SKM-1 (cell line): ENCODE data around the gene SLC26A2.
A peak's percentile ranks its signal among the peaks of the same experiment; 100 is the strongest.
"Not testable (repeated sequence)": the region's sequence is repeated elsewhere in the genome, so short reads cannot be mapped to it uniquely, and the experiment has no call there.

Experiments used
- DNase-seq: peaks from one replicate; lab custom pipeline; 2025; ENCODE audit not compliant: unreplicated experiment; lab: John Stamatoyannopoulos, UW

The SLC26A2 gene

DNA sequence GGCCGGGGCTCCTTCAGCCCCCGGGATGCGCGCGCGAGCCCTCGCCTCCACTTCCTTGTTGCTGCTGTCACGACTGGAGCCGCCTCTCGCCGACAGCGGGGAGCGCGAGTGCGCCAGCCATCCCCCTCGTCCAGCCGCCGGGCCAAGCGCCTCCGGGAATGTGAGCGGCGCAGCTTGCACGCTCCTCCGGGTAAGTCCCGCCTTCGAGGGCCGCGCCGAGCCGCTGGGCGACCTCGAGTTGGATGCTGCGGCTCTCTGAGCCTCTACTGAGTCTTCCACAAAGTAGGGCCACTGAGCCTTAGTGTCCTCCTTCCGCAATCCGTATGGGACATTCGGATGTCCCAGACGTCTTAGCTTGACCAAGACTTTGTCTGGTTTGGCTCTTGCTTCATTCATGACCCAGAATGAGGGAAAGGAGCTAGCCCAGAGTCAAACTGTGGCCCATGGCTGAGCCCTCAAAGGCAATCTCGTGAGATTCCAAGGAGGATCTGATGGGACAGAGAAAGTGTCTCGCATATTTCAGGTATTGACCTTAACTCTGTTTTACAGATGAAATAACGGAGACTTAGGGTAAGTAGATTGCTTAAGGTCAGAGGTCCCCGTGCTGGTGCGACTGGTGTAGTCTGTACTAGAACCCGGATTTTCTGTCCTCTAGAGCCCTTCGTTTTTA is 40.6 kb downstream of the SLC26A2 start:
- DNase-seq: peak; percentile 37

DNA sequence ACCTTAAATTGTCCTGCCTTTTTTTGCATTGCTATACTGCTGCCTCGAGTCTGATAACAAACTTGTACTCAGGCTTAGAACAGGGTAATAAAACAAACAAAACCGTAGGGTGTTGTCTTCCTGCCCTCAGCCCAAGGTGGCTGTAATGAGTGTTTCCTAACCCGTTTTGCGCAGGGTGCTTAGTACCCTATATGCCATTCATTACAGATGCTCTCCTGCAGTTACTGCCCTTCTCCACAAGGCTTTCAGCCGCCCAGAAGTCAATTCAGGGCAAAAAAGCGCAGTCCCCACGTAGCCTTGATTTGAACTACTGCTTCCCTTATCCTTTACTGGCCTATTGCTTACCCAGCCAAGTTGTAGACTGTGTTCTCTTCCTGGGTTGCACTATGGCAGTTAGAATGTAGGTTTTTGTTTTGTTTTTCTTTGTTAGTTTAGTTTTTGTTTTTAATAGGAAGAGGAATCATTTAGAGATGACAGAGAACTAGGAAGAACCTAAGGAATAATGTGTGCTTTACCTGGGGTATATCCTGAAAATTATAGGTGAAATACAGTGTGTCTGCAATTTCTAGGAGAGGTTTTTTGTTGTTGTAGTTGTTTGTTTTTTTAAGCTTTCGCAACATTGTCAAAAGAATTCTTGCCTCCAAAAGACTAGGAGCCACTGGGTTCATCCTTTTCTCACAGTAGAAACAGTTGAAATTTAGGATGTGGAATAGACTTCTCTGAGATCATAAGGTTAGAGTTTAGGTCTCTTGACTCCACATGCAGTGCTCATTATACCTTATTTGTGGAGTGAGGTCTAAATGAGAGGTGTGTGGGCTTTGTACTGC is 41.3 kb downstream of the SLC26A2 start:
- DNase-seq: peak; percentile 59

DNA sequence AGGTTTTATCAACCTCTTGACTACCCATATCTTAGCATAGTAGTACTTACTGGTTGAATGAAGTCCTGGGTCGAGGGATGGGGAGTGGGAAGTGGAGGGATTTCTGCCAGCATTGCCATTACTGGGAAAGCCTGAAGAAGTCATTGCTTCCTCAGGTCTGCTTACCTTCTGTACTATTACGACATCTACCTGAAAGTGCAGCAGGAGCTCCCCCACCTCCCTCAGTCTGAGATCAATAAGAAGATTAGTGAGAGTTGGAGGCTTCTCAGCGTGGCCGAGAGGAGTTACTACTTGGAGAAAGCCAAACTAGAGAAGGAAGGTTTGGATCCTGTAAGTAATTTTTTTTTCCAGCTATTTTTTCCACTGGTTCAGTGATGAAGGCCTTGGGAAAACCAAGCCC is 45.8 kb downstream of the SLC26A2 start:
- DNase-seq: no peak

DNA sequence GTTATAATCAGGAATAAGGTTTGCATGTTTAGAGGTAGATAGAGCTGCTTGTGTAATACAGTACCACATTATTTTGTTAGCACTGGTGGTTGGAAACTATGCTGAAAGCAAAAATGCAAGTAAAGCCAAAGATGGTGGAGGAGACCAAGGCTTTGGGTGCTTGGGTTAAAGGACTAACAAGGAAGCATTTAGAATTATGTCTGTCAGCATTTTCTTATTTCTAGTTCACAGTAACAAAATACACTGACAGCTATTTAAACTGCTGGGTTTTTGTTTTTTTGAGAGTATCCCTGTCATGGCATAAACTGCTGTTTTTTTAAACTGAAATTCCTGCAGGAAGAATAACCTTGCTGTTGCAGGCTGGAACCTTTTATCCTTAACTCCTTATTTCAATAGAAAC is 46.5 kb downstream of the SLC26A2 start:
- no peak for DNase-seq

DNA sequence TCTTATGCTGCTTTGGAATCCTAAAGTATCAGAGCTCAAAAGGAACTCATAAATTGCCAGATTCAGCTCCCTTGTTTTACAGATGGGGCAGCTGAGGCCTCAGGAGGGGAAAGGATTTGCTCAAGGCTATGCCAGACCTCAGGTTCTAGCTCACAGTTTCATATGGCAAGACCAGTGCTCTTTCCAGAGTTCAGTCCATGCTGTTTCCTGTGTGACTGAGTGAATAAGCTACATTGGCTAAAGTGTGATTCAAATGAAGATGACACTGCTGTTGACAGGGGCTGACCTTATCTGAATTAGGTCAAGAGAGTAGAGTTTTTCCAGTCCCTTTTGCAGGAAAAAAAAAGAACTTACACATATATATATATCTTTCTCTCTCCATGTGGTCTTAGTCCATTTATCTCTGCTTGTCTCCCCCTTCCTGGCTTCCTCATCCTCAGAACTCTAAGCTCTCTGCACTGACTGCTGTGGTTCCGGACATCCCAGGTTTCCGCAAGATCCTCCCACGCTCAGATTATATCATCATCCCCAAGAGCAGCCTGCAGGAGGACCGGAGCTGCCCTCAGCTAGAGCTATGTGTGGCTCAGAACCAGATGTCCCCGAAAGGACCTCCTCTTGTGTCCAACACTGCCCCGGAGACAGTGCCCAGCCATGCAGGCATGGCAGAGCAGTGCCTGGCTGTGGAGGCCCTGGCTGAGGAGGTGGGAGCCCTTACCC is 49.3 kb downstream of the SLC26A2 start:
- DNase-seq: no peak

DNA sequence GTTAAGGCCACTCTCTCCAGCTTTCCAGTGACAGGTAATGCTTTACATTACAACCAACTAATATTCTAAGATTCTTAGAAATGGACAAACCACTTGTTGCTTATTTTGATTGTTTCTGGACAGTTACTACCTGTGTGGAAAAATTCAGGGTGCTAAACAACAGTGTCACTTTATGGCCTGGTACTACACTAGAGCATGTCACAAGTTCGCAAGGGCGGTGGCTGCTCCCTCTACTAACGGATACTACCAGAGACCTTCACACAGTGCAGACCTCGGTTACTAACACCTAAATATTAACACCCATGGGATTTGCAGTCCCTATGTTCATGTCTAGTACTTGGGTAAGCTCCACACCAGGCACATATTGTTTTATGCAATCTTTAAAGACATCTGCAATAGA is 53.4 kb downstream of the SLC26A2 start:
- DNase-seq: no peak

DNA sequence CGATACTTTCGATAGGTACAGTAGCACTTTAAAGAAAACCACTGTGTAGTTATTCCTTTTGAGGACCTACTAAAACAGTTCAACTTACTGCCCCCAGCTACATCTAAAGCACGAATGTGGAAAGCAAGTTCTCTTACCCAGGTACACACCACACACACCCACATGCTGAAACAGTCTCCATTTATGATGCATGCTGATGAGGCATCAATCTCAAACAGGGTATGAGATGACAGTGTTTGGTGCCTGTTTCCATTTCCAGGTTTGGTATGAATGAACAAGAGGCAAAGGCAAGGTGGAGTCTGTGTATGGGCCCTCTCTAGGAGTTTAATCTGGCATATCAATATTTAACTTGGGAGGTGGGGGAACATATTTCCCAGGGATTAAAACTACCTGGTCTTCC is 53.9 kb downstream of the SLC26A2 start:
- DNase-seq: no peak

DNA sequence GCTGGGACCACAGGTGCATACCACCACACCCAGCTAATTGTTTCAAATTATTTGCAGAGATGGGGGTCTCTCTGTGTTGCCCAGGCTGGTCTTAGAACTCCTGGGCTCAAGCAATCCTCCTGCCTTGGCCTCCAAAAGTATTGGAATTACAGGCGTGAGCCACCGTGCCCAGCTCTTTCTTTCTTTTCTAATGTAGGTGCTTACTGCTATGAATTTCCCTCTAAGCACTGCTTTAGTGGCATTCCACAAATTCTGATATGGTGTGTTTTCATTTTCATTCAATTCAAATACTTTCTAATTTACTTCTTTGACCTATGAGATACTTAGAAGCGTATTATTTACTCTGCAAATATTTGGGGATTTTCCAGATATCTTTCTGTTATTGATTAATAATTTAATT is 54.9 kb downstream of the SLC26A2 start:
- no peak for DNase-seq

DNA sequence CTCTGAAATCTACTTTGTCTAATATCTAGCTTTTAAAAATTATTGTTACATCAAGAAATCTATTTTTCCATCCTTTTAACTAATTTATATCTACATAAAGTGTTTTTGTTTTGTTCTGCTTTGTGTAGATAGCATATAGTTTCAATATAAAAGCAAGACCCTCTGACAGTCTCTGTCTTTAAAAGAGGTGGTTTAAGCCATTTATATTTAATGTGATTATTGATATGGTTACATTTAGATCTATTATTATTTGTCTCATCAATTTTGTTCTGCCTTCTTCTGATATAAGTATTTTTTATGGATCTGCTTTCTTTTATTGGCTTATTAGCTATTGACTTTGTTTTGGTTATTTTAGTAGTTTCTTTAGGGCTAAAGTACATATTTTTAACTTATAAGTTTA is 56.0 kb downstream of the SLC26A2 start:
- no peak for DNase-seq

DNA sequence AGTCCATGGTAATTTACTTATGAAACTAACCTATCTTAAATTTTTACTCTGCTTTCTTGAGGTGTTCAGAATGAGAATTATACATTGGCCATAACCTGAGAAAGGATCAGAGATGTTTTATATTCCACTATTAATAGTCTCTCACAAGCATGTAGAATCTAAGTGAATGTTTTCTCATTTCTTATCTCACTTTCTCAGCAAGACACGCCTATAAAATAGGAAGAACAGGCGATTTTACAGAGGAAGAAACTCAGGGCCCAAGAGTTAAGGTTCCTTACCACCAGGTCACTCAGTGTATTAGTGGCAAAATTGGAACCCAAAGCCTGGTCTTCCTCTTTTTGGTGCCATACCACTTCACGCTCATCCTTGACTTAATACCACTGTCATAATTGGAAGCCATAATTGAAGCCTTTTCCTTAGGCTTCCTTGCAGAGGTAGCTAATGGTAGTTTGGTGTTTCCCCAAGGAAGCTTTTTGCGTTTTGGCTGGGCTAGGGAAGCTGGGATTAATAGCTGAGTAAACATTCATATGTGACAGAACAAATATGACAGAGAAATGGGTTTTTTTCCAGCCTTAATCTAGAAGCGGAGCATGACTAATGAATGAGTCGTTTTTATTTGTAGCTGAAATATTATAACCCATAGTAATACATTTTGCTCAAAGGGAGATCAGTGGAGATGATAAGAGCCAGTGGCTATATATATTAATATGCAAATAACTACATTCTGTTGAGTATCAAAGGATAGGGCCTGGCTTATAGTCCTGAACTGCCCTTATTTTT is 56.9 kb downstream of the SLC26A2 start:
- no peak for DNase-seq

DNA sequence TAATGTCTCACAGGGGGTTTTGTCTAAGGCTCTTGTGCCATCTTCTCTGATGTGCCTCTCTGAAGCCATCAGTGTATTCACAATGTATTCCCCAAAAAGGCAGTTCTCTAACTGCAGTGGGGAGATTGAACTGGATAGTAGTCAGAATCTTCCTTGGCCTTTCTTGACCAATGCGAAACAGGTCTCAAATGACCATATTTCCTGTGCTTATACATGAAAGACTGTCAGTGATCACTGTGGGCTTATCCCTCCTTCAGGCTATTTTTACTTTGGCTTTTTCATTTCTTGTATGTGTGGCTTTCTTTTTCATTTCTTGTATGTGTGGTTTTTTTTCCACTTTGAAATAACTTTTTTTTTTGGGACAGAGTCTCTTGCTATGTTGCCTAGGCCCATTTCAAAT is 59.7 kb downstream of the SLC26A2 start:
- no peak for DNase-seq

DNA sequence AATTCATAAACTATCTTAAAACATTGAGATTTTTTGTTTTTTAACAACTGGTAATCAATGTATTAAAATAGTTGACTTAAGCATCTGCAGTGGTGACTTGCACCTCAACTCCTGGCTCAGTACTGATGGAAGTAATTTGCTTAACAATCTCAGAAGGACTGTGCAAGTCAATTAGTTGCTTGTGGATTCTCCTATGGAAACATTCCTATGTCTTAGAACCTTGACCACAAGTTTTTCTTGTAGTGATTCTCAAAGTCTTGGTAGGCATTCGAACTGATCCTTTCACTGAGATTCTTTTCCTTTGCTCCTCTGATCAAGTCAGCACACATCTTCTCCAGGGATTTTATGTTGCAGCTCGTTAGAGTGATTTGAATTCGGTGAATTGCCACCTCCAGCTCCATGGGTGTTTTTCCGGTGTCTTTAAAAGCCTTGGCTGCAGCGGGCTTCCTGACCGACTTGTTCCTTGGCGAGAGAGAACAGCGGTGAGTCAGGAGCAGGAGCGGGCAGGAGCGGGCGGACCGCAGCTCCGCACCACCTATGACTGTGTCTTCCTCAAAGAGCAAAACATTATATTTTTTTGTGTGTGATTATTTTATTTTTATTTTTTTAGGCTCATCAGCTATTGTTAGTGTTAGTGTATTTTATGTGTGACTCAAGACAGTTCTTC is 61.1 kb downstream of the SLC26A2 start:
- DNase-seq: no peak

DNA sequence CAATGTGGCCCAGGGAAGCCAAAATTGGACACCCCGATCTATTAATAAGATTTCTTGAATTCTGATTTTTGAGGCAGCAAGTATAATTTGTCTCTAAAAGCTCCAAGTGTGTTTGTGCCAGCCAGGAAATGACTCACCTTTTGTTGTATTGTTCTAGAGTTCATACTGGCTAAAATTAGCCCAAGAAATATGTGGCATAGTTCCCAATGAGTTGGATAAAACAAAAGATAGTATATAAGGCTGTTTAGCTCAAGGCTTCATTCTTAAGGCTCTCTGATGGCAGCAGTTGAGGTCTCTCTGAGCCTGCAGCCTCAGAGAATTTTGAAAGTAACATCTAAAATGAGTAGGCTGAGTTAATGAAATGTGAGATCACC is 61.6 kb downstream of the SLC26A2 start:
- DNase-seq: no peak

DNA sequence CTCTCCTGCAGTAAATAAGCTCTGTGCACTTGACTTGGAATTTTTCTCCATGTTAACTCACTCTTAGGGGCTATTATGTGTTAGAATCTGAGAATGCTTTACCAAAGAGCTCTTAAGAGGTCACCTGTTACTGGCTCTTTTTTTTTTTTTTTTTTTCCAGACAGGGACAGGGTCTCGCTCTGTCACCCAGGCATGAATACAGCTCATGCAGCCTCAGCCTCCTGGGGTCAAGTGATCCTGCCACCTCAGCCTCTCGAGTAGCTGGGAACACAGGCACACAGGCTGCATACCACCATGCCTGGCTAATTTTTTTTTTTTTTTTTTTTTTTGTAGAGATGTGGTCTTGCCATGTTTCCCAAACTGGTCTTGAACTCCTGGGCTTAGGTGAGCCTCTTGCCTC is 62.1 kb downstream of the SLC26A2 start:
- DNase-seq: no peak

DNA sequence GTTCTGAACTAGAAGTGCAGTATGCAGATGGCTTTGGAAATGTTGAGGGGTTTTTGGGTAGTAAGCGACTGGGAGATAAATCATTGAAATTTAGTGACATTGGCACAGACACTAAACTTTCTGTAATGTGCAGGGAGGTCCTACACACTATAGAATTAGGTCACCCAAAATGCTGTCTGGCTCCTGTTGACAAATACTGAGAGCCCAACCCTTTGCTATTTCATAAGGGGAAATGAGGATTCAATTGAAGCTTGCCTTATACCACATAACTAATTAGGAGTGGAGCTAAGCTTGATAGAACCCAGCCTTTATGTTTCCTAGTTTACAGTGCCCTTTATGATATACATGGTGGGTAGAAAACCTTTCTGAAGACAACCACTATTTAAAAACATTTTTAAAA is 62.6 kb downstream of the SLC26A2 start:
- no peak for DNase-seq

DNA sequence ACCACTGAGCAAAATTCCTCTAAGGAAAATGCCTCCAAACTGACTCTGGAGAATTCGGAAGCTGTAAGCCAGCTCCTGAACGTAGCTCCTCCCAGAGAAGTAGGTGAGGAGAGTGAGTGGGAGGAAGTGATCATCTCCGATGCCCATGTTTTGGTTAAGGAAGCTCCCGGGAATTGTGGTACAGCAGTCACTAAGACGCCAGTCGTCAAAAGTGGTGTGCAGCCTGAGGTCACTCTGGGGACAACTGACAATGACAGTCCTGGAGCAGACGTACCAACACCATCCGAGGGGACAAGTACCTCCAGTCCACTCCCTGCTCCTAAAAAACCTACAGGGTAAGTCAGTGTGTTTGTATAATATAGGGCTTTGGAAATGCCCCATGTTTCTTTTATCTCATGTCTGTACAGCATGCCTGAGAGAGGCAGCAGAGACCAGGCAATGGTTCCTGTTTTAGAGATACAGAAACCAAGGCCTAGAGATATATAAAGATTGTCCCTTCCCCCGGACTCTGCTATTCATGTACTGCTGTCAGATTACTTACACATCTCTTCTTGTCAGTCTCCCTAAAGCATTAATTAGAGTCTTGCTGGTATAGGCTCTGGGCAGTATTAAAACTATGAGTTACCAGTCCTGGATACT is 63.9 kb downstream of the SLC26A2 start:
- DNase-seq: no peak

DNA sequence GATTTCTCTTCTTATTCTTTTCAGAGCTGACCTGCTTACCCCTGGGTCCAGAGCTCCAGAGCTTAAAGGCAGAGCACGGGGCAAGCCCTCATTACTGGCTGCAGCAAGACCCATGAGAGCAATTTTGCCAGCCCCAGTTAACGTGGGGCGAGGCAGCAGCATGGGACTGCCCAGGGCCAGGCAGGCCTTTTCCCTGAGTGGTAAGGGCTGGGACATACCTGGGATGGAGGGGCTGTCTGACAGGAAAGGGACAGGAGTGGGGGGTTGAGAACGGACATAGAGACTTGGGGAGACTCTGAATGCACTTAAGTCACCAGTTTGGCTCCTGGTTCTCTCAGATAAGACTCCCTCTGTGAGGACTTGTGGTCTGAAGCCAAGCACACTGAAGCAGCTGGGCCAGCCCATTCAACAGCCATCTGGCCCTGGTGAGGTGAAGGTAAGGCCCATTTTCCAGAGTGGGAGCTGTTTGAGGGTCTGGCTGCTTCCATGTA is 66.2 kb downstream of the SLC26A2 start:
- no peak for DNase-seq

DNA sequence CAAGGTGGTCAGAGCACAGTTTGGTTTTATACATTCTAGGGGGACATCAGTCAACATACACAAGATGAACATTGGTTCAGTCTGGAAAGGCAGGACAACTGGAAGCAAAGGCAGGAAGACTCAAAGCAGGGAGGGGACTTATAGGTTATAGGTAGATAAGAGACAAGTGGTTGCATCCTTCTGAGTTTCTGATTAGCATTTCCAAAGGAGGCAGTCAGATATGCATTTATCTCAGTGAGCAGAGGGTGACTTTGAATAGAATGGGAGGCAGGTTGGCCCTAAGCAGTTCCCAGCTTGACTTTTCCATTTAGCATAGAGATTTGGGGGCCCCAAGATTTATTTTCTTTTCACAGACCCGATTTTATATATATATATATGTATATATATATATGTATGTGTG is 67.5 kb downstream of the SLC26A2 start:
- DNase-seq: not testable (repeated sequence)

DNA sequence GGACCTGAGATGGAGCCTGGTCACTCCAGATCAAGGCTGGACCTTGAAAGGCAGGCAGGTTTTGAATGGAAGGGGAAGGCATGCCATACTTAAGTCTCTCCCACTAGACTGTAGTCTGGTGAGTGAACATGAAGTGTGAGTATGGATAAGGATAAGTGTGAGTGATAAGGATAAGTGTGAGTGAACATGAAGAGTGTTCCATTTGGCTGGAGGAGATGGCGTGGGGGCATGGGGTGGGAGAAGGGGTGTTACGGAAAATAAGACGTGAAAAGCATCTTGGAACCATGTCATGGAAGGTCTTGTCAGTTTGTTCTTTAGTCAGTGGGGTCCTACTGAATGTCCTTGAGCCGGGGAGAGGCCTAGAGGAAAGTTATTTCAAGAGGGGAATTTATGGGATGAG is 72.8 kb downstream of the SLC26A2 start:
- no peak for DNase-seq

DNA sequence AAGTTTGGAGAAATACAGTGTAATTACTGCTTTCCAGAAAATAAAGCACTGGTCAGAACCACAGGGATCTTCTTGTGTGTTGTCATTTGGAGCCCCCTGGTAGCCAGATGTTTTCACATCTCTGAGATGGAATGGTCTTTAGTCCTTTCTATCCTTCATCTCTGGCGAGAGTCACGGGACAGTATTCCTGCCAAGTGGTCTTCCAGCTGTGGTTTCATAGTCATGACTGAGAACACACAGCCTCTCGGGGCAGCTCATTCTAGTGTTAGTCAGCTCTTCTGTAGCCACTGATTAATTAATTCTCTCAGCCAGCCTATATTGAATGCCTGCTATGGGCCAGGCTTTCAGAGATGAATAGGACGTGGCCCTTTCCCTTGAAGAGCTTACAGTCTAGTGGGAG is 74.1 kb downstream of the SLC26A2 start:
- DNase-seq: no peak
